ENCODE measurements around the gene MAMSTR.

MAMSTR gene

DNA sequence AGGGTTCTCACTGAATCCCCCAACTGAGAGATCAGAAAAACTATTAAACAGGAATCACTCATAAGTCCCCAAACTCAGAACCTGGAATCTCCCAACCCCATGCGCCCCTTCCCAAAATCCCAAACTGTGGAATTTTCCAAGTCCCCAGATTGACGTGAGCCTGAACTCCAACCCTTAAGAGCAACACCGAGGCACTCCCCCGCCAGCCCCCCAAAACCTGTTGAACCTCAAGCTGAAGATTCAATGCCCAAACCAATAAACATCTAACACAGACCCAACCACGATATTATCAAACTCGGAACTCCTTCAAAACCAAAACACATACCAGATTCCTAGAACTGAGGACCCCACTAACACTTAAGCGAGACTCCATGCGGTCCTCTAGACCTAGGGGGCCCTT lies 26.6 kb upstream of the MAMSTR start:
- DNase-seq, result no peak

DNA sequence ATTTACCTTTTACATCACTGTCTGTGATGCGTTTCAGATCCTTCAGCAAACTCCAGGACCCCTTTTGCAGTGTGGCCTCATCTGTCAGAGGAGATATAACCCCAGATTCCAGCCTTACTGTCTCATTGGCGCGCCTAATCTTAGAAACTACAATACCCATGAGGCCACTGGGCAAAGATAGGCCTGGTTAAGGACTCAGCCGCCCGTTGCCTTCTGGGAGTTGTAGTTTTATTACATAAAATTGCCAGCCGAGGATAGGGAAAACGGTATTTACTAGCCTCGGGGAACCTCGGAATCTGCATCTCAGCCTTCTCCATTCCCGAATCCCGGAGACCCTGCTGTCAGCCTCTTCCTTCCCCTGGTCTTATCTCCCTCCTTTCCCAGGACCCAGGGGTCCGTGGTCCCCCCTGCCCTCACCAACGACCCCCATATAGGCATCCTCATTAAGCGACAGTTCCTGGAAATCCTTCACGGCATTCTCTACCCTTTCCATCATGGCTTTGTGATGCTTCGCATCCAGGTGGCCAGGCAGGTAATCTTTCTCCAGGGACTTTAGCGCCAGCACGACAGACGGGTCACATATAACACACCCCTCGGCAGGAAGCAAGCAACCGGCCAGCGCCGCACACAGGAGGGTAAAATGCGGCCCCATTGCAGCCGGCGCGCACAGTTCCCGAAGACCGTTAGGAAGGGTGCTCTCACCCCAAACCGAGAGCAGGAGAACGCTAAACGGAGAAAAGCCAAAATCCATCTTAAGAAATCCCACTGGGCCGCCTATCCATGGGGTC lies 25.9 kb upstream of the MAMSTR start:
- no peak for DNase-seq

DNA sequence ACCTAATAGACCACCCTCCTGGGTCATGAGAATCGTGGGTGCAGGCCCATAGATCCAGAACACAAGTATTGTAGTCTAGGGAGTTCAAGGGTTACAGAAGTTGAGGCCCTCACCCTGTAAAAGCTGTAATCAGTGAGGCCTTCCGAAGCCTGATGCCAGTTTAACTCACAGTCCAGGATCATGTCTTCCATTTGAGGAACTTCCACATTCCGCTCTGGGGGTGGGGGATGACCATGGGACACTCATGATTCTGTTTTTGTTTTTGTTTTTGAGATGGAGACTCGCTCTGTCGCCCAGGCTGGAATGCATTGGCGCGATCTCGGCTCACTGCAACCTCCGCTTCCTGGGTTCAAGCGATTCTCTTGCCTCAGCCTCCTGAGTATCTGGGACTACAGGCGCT lies 22.6 kb upstream of the MAMSTR start:
- DNase-seq, result no peak

DNA sequence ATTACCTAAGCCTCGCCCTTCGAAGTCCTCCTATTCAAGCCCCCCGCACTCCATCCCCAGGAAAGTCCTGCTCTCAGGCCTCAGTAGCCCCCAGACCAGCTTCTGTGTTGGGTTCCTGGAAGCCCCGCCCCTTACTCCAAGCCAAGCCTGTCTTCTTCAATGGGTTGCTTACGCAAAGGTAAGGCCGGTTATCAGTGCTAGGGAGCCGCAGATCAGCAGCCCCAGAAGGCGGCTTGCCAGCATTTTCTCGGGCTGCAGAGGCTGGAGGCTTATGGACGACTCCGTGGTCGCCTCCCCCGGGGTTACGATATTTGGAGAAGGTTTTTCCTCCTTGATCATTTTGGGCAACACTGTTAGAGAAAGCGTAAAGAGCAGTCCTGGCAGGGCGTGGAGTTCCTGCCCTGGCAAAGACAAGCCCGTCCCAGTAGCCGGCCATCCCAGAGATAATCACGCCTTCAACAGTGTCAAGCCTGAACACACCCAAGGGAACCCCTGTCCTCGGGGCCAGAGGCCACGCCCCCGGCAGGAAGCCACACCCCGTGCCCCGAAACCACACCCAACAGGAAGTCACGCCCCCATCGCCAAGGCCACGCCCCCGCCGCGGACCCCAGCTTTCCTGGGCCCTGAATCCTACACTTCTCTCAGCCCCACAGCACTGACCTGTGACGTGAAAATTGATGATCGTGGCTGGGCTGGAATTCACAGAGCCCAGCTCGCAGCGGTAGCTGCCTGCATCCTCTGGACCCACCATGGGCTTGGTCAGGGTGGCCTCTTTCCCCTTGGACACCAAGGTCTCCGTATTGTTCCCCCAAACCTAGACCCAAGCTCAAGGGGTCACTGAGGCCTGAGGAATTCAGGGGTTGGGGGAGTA lies 21.8 kb upstream of the MAMSTR start:
- no peak for DNase-seq

DNA sequence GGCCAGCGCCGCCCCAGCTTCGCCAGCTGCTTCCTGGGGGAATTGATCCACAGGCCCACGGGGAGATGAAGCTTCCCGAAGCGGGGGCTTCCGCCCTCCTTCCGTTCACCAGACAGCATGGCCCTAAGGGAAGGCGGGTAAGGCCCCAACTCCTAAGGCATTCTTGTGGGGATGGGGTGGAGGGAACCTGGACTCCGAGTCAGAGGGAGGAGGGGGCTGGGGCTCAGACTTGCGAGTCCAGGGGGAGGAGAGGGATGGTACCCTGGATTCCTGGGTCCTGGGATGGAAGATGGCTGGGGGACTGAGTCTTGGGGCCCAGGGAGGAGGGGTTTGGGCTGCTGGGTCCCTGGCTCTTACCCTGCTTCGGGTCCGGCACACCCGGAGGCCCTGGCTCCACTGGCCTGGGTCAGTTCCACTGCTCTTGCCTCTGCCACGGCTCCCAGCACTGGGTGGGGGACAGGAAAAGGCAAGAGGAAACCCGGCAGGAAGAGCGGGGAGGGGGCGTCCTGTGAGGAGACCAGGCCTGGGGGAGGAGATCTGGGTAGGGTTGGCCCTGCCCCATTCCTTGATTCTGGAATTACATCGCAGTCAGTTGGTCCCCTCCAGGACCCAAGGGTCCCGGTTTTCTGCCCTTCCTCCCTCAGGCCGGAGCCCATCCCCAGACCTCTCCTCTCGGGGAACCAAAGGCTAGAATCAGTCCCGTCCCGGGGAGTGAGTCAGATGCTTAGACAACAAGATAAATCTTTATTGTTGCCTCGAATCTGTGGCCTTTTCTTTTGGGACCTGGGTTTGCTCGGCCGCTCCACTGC lies 20.8 kb upstream of the MAMSTR start, which contains the start of gene RASIP1:
RASIP1 (minus strand) TSS at position 447 of the 809 bp plus-strand sequence; CDS start at position 119, 328 bp downstream.
- DNase-seq, result no peak

DNA sequence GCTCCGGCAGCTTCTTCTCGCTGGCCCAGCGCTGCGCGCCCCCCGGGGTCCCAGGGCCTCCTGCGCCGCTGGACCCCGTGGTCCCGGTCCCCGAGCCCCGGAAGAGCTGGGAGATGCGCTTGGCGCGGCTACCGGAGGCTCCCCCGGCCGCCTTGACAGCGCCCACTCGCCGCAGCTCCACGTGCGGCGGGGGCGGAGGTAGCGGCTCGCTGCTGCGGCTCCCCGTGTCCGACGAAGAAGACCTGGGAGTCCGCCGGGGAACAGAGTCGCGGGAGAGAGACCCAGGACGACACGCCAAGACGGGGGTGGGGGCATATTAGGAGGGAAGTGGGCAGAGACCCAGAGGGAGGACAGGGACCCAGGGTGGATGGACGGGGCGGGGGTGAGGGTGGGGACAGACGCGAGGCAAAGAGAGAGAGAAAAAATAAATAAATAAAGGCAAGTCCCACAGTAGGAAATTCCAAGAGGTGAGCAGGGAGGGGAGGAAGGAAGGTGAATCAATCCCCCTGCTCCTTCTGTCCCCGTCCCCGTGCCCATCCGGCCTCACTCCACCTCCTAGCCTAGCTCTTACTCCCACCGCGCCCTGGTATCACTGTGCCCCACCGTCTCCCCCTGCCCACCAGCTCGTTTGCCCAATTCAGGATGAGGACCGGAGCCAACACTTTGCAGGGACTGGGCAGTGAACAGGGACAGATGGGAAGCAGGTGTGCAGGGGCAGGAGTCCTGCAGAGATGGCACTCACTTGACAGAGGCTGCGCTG lies 20.1 kb upstream of the MAMSTR start:
- DNase-seq, result no peak

DNA sequence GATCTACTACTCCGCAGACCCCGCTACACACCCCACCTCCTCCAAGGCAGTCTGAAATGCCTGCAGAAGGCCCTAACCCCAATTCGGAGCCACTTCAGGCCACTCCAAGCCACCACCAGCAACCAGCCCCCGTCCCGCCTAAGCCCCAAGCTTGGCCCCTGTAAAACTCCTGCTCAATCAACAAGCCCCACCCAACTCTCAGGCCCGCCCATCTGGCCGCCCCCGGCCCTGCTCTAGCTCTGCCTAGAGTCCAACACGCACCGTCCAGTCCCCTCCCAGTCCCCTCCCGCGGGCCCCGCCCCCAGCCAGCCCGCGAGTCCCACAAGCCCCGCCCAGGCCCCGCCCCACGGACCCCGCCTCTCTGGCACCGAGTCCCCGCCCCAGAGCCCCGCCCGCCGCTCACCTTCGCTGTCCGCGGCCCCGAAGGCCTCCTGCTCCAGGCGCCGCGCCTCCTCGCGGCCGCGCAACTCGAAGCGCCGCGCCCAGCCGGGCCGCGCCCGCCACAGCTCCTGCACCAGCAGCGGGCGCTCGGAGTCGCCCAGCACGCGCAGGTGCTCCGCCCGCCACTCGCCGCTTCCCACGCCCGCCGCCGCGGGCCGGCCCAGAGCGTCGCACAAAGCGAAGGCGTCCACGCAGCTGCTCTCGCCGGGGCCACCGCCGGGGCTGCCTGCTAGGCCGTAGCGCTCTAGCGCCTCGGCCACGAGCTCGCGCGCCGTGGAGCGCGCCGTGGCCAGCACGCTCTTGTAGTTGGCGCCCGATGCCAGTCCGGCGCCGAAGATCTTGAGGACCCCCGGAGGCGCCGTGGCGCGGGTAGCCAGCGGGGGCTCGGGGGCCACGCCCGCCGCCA lies 19.3 kb upstream of the MAMSTR start:
- DNase-seq, result peak; percentile 90

DNA sequence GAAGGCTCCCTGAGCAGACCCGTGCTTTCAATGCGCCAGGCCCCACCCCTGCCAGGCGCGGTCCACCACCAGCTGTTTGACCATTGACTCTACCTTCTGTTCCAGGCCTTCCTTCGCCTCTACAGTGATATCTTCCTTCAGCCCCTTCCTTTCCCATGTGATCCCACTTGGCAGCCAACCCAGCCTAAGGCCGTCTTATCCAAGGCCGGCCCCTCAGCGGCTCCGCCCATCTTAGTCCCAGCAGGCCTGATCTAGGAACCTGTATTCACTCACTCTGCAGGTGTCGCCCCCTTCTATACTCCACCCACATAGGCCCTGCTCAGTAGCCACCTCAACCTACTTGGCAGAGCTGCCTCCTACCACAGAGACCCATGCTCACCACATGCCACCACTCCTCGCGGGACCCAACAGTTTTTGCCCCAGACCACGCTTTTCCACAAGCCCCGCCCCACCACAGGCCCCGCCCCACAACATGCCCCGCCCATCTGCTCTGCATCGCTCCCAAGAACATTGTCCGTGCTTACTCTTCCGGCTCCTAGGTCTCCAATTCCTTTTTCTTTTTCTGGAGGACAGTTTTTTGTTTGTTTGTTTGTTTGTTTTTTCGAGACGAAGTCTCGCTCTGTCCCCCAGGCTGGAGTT lies 18.0 kb upstream of the MAMSTR start:
- DNase-seq, result no peak

DNA sequence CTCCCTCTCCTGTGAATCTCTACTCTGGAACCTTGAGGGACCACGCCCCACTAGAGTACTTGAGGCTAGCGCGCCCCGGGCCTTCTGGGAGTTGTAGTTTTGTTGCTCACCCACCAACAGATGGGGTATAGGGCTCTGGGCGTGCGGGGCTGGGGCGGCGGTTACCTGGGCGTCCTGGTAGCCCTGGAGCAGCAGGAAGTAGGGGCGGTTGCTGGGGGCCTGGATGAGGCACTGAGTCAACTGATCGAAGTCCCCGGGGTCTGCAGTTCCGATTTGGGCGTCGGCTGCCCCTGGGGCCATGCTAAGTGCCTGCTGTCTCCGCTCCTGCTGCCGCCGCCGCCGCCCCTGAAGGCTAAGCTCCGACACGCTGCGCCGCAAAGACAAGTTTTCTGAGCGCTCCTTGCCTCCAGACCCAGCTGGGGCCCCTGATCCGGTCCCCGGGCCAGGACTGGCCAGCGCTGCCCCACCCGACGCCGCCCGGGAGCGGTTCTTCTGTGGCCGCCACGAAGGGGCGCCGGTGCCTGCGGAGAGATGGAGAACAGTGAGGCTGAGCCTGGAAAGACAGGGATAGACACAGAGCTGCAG lies 15.6 kb upstream of the MAMSTR start:
- no peak for DNase-seq

DNA sequence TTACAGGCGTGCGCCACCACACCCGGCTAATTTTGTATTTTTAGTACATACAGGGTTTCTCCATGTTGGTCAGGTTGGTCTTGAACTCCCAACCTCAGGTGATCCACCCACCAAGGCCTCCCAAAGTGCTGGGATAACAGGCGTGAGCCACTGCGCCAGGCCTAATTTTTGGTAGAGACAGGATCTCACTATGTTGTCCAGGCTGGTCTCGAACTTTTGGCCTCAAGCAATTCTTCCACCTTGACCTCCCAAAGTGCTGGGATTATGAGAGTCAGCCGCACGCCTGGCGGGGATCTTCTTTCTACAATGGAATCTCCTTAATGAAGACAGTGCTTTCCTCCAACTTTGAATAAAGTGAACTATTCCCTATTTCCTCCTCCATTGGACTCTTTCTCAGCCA lies 15.1 kb upstream of the MAMSTR start:
- DNase-seq, result no peak

DNA sequence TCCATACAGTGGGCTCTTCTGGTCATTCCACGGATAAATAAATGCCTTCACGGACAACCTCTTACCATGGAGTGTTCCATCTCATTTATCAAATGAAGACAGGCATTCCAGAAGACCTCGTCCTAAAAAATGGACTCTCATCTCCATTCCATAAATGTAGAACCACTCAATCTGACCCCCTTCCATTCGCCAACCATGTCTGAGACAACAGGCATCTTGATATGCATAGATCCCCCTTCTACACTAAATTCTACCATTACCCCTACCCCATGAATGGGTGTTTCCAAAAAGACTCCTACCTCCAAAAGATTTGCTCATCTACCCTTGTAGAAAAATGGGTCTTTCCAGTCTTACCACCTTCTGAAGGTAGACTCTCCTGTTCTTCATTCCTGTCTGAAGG lies 11.9 kb upstream of the MAMSTR start:
- DNase-seq, result no peak

DNA sequence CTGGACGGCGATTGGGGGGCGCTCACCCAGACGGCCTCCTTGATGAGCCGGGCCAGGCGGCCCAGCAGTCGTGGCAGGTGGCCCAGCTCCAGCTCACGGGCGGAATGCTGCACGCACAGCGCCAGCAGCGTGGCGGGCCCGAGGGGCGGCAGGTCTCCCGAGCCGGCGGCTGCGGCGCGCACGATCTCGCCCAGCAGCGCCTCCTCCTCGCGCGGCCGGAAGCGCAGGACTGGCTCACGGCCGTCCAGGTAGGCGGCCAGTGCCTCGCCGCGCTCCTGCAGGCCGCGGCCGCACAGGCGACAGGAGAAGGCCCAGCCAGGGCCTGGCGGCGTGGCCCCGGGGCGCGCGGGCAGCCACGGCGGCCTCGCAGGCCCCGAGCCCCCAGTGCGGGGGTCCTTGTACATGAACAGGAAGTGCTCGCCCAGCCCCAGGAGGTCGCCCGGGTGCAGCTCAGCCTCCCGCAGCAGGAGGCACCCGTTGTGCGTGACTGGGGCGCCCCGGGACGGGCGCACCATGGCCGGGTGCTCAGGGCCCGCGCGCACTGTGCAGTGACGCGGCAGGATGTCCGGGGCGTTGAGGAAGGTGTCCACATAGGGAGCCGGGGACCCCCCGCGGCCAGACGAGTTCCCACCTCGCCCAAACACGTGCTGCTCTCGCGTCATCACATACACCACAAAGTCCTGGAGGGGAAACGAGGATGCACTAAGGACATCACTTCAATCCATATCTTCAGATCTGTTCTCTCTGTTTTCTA lies 9.6 kb upstream of the MAMSTR start:
- DNase-seq, result no peak

DNA sequence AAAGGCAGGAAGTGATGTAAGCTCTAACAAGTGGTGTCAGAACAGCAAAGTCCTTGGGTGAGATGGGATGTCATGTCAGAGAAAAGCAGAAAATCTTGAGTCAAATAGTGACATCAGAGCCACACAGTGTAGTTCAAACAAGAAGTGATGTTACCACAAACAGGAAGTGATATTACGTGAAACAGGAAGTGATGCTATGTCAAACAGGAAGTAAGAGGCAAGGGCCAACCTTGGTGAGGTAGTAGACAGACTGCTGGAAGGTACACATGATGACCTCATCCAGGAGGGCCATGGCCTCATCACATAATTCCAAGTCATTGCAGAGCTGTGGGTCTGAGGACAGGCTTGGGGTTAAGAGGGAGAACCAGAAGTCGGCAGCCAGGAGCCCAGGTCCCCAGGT lies 7.0 kb upstream of the MAMSTR start:
- peak; percentile 41 for DNase-seq

DNA sequence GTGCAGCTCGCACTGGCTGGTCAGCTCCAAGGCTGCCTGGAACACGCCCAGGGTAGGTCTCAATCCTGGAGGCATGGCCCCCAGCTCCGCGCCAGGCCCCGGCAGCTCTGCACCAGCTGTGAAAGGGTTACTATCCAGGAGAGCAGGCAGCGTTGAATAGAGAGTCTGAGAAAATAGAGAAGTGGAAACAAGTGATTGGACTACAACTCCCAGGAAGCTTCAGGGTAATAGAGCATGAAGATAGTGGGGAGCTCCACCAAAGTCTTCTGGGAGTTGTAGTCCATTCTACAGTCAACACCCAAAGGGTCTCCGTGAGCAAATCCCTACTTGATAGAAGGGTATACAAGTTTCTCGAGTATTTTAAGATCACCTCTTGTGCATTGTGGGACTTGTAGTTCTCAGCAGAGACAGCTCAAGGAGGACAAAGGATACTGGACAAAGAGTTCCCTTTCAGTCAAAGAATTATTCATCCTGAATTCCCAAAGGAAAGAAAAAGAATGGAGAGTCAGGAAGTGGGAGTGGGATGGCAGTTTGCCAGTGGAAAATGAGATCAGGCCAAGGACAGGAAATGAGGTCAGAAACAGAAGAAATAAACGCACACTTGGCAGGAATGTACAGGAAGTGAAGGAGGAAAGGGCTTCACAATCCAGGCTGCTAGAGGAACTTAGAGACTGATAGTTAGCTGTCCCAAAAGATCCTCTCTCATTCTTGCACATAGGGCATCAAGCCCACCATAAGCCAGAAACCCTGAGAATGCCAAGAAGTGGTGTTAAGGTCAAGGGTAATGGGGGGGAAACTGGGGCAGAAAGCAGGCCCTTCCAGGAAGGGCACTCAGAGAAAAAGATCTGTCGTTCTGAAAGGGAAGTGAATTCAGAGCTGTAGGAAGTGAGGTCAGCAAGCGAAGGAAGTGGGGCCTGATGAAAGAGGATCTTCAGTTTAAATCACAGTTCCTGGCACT lies 5.5 kb upstream of the MAMSTR start:
- DNase-seq, result peak; percentile 72

DNA sequence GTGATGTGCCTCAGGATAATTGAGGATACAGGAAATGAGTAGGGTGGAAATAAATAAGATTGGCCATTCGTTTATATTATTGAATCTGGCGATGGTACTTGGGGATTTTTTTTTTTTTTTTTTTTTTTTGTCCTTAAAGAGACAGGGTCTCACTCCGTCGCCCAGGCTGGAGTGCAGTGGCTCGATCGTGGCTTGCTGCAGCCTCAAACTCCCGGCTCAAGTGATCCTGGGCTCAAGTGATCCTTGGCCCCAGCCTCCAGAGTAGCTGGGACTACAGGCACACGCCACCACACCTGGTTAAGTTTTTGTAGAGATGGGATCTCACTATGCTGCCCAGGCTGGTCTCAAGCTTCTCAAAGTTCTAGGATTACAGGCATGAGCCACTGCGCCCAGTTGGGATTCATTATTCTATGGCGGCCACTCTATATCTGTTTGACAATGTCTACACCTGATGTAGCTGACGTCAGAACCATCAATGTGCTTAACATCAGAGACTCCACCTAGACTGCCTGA lies 2.7 kb upstream of the MAMSTR start:
- DNase-seq, result no peak

DNA sequence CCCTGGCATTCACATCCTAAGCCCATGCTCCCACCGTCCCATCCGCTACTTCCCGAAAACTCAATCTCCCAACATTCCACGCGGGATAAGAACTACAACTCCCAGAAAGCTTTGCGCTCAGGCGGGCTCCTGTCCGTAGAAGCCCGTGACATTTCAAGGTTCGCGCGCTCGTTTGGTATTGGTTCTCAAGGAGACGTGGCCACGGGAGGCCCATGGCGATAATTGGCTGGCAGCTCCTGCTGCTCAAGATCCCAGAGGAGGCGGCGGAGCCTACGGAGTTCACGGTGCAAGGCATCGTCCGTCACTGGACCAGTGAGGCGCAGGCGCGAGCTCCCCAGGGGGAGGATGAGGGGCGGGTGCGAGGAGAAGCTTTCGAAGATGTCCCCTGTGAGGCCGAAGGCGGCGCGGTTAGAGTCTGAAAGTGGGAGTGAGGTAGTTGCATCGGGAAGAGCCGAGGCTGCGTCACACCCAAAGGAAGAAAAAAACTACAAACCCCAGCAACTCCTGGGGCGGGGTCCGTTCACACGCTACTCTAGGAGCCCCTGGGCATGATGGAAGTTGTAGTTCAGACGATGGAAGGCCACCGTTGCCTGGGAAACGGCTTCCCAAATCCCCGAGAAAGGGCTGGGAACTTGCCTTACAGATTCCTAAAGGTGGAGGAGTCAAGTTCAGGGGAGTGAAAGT lies 1.2 kb upstream of the MAMSTR start:
- peak; percentile 96 for DNase-seq

DNA sequence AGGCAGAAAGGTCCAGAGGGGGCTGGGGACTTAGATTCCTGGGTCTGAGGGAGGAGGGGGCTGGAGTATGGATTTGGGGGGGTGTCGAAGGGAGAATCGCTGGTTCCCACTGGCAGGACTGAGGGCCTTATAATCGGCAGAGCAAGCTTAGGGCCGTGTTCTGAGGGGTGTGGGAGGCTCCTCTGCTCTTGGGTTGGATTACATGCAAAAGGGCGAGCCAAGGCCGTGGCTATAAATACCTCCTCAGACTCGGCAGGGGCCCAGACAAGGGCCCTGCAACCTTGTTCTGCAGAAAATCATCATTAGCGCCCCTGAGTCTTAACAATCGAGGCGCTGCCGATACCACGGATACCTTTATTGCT lies 707 bp upstream of the MAMSTR start:
- DNase-seq, result no peak

DNA sequence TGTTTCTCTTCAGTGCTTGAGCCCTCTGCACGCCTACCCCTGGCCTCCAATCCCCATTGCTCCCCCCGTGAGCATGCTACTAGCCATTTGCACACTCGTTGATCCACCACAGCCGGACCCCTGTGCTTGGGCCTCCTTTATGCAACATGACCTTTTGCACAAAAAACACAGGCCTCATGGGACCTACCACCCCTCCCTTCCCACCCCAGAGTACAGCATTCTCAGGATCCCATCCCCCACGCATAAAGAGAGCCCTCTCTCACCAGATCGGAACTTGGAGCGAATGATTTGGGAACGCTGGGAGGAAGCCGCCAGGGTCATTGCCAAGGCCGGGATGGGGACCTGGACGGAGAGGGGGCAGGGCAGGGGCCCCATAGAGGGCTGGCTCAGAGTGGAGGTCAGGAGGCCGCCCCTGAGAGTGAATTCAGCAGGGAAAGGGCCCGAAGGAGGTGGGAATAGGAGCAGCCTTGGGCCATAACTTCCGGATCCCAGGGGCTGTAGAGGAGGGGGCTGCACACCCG lies 754 bp downstream of the MAMSTR start:
- no peak for DNase-seq

Measured in GDM1 (cell line).